SK-N-MC (cell line): ENCODE results near the gene CNTLN.

ENCODE experiments used
- FOXP2 ChIP-seq: optimal IDR thresholded peaks from 2 replicates; pipeline ENCODE3; 2011; ENCODE audit warnings: mild to moderate bottlenecking, moderate library complexity; ENCODE audit not compliant: insufficient read depth; ENCODE audit errors: extremely low read length, control extremely low read depth
- POLR2AphosphoS5 ChIP-seq: IDR thresholded peaks from 2 replicates; pipeline ENCODE4 v1.6.1; 2012; ENCODE audit warnings: mild to moderate bottlenecking, low read depth, low read length, borderline replicate concordance

DNA sequence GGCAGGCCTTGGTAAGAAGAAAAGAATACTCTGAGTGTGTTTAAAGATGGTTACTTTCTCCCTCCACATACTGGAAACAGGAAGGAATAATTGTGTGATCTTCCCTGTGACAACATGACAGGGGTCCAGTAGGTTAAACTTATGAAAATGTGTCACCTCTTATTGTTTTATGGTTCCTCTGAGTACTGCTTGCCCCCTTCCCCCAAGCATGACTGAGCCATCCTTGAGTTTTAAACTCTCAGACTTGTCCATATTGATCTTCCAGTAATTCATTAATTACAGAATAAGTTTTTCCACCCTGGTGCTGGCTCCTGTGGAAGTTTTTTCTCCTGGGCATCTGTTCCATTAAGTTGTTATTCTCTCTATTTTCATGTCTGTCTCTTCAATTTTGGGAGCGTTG is 95.8 kb downstream of the CNTLN start:
- TF ChIP-seq POLR2AphosphoS5: no peak
- no peak for TF ChIP-seq FOXP2
